ENCODE results near the gene LRGUK. TPM values are rescaled to one million over a fixed set of nuclear protein-coding genes. Genes with fewer than 3 reads are reported as not detected.

The LRGUK gene
- total and polyA plus RNA-seq, 2 of the 8 experiments (the other 6 are each of a cell fraction or from before 2014, with no cell fraction given): 1.5 to 3.6 TPM

DNA sequence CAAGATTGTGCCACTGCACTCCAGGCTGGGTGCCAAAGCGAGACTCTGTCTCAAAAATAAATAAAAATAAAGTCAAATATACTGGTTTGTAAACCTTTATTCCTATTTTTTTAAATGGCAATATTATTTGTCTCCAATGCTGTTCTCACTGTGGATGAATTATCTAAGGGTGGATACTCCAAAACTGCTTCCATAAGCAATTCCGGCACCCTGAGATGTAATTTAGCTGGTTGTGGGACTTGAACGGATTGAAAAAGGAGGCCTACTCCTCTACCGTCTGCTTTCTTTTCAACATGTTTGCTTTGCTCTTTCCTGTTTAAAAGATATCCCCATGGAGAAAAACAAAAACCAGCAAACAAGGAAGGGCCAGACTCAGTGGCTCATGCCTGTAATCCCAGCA, 135.2 kb downstream of the LRGUK start:
- H3K9me3 ChIP-seq (ENCODE audit: insufficient read depth in 2 of 2, low read depth in 1 of 2, low read length in 1 of 2): no peaks in the 10 kb centered on the region
- no peak overlapping the region for H2BK15ac ChIP-seq (ENCODE audit: low read length)
- no peaks in the 10 kb centered on the region for H3K79me2 ChIP-seq (ENCODE audit: control insufficient read depth in 1 of 2, insufficient read depth in 2 of 2, low read length in 2 of 2)
- WGBS, 2 experiments (ENCODE audit: extremely low coverage in 1 of 2, insufficient coverage in 1 of 2, insufficient read length in 1 of 2, insufficient replicate concordance in 2 of 2, low coverage in 1 of 2, low lambda C conversion rate in 2 of 2, missing lambda C conversion rate in 1 of 2): 94% methylated on average over 4 of the region's 4 CpGs; no CpG with 5 or more reads in 1 of the 2 experiments
- no peak overlapping the region for H3K14ac ChIP-seq (ENCODE audit: insufficient read length)
- H2AFZ ChIP-seq (ENCODE audit: low read length): no peak overlapping the region
- H3K36me3 ChIP-seq (ENCODE audit: control insufficient read depth in 2 of 4, insufficient read depth in 4 of 4, low read length in 3 of 4): no peaks in the 10 kb centered on the region
- TF ChIP-seq JUND (IDR thresholded peaks at IDR 0.05; ENCODE audit: low read length): no peak
- no peak for TF ChIP-seq EP300 (IDR thresholded peaks at IDR 0.05; ENCODE audit: borderline replicate concordance in 1 of 2, low read depth in 2 of 2, low read length in 2 of 2)
- TF ChIP-seq MAFK (IDR thresholded peaks at IDR 0.05; ENCODE audit: low read depth, low read length): no peak
- no peak for TF ChIP-seq NRF1 (IDR thresholded peaks at IDR 0.05; ENCODE audit: low read depth, low read length)
- no peak overlapping the region for H2BK120ac ChIP-seq (replicated peaks; ENCODE audit: low read depth, low read length)
- DNase-seq (ENCODE audit: low read depth in 1 of 2, low spot score in 2 of 2) (no peak), FAIRE-seq (no peak)
- no peak overlapping the region for H3K27ac ChIP-seq (ENCODE audit: low read depth, low read length)
- no peak overlapping the region for H3K56ac ChIP-seq (replicated peaks; ENCODE audit: insufficient read length, low read depth, low read length)
- no peak overlapping the region for H4K91ac ChIP-seq (replicated peaks; ENCODE audit: insufficient read length, low read length)
- POLR2A ChIA-PET (ENCODE audit: partially characterized antibody): no interaction called here
- H3K4me2 ChIP-seq (ENCODE audit: insufficient read depth in 1 of 2, low read depth in 2 of 2, low read length in 2 of 2): no peak overlapping the region
- no peak overlapping the region for H2AK5ac ChIP-seq (ENCODE audit: low read depth, low read length)
- no peak overlapping the region for H3K4ac ChIP-seq (replicated peaks; ENCODE audit: insufficient read length, low read depth, low read length)
- no peaks in the 10 kb centered on the region for H3K27me3 ChIP-seq (replicated peaks in 1 of 4; ENCODE audit: control insufficient read depth in 3 of 4, extremely low read depth in 1 of 4, insufficient read depth in 3 of 4, low read length in 3 of 4)
- no peak overlapping the region for H4K8ac ChIP-seq (ENCODE audit: extremely low read depth, insufficient read depth, low read length)
- H3K23me2 ChIP-seq (ENCODE audit: low read depth, low read length): no peaks in the 10 kb centered on the region
- H3K4me1 ChIP-seq (replicated peaks in 1 of 4; ENCODE audit: control insufficient read depth in 3 of 4, insufficient read depth in 4 of 4, low read length in 3 of 4): no peaks in the 10 kb centered on the region
- no peak overlapping the region for H2BK12ac ChIP-seq (ENCODE audit: low read depth, low read length)
- CTCF ChIA-PET (ENCODE audit: partially characterized antibody): no interaction called here
- no peak overlapping the region for H2BK20ac ChIP-seq (ENCODE audit: low read length)
- no peak overlapping the region for H3K18ac ChIP-seq (ENCODE audit: extremely low read depth, low read length)
- H3K79me1 ChIP-seq (ENCODE audit: low read depth, low read length): no peaks in the 10 kb centered on the region
- H4K5ac ChIP-seq (ENCODE audit: insufficient read length, low read depth, low read length): no peak overlapping the region
- H3K9ac ChIP-seq (replicated peaks in 1 of 4; ENCODE audit: extremely low read depth in 1 of 4, low read depth in 3 of 4, low read length in 3 of 4): no peak overlapping the region
- H3K4me3 ChIP-seq (ENCODE audit: extremely low read depth in 1 of 4, insufficient read depth in 2 of 4, low read depth in 3 of 4, low read length in 4 of 4): no peak overlapping the region
- H3K23ac ChIP-seq (ENCODE audit: insufficient read length): no peak overlapping the region
- no peak overlapping the region for H2BK5ac ChIP-seq (ENCODE audit: low read depth, low read length)
- no peaks in the 10 kb centered on the region for H4K20me1 ChIP-seq (replicated peaks in 1 of 2; ENCODE audit: control insufficient read depth in 1 of 2, insufficient read depth in 2 of 2, low read length in 2 of 2)
